Fibroblast of lung (primary cell): ENCODE measurements around the gene TLE6. TPM values are rescaled to one million over a fixed set of nuclear protein-coding genes. Genes with fewer than 3 reads are reported as not detected.

Experiments
- DNase-seq, 2 donors: peaks; one replicate each; pipeline versions ENCODE4 v3.0.0 to v3.0.0-alpha.2; 2010; ENCODE audit warnings: low read depth in 2 of 2
- H2AFZ ChIP-seq: 2 replicates; pipeline ENCODE4 v1.5.1; 2012; ENCODE audit warnings: low read length, control low read depth, inconsistent platforms
- H3K27ac ChIP-seq: 2 replicates; pipeline ENCODE4 v1.5.1; 2011; ENCODE audit warnings: low read length, control low read depth; ENCODE audit not compliant: insufficient read depth
- H3K27me3 ChIP-seq: 2 replicates; pipeline ENCODE4 v1.5.1; 2011; ENCODE audit warnings: mild to moderate bottlenecking, low read length; ENCODE audit not compliant: control insufficient read depth, insufficient read depth
- H3K36me3 ChIP-seq: 2 replicates; pipeline ENCODE4 v1.5.1; 2011; ENCODE audit warnings: low read length; ENCODE audit not compliant: control insufficient read depth, insufficient read depth
- H3K4me1 ChIP-seq: 2 replicates; pipeline ENCODE4 v1.5.1; 2011; ENCODE audit warnings: low read length; ENCODE audit not compliant: control insufficient read depth, insufficient read depth; ENCODE audit errors: extremely low read depth
- H3K4me2 ChIP-seq: 2 replicates; pipeline ENCODE4 v1.5.1; 2011; ENCODE audit warnings: low read length, control low read depth; ENCODE audit not compliant: insufficient read depth; ENCODE audit errors: extremely low read depth
- H3K4me3 ChIP-seq, 4 experiments: fragments of 200-600 bp in 1 of 4; sonication (generic) in 1 of 4; replicated peaks in 1 of 4; 2 replicates each; pipeline ENCODE4 v1.5.1; 2011 to 2016; ENCODE audit warnings: low read length in 4 of 4, low read depth in 3 of 4, mild to moderate bottlenecking in 3 of 4, control low read depth in 2 of 4, inconsistent platforms in 1 of 4, mixed read lengths in 1 of 4; ENCODE audit not compliant: insufficient read depth in 1 of 4; ENCODE audit errors: control extremely low read depth in 1 of 4
- H3K79me2 ChIP-seq: 2 replicates; pipeline ENCODE4 v1.5.1; 2012; ENCODE audit warnings: mild to moderate bottlenecking, low read length, inconsistent platforms; ENCODE audit not compliant: control insufficient read depth, insufficient read depth
- H3K9ac ChIP-seq: 2 replicates; pipeline ENCODE4 v1.5.1; 2011; ENCODE audit warnings: mild to moderate bottlenecking, low read length, control low read depth; ENCODE audit not compliant: insufficient read depth
- H3K9me3 ChIP-seq: 2 replicates; pipeline ENCODE4 v1.5.1; 2012; ENCODE audit warnings: low read depth, low read length; ENCODE audit not compliant: control insufficient read depth, insufficient read depth
- H4K20me1 ChIP-seq: 2 replicates; pipeline ENCODE4 v1.5.1; 2011; ENCODE audit warnings: low read length; ENCODE audit not compliant: control insufficient read depth, insufficient read depth; ENCODE audit errors: extremely low read depth
- CTCF ChIP-seq, 2 donors: IDR thresholded peaks in 1 of 2; conservative IDR thresholded peaks in 1 of 2; 1 replicate in 1 of 2; 2 replicates in 1 of 2; pipeline ENCODE4 v1.5.1; 2011 to 2012; ENCODE audit warnings: low read length in 2 of 2, control low read depth in 1 of 2, inconsistent platforms in 1 of 2, low read depth in 1 of 2, mild to moderate bottlenecking in 1 of 2
- EZH2 ChIP-seq: IDR thresholded peaks from 2 replicates; pipeline ENCODE4 v1.5.1; 2012; ENCODE audit warnings: low read length, control low read depth, mild to moderate bottlenecking; ENCODE audit errors: missing control alignments
- polyA plus RNA-seq, 2 donors: library from polyadenylated mRNA; depleted of rRNA in 1 of 2; stranded (reverse) in 1 of 2; unstranded in 1 of 2; fragments of >200 nt; gene quantifications; 2 replicates each; pipeline ENCODE4 v1.2.1, GENCODE V29; 2011 to 2012; ENCODE audit warnings: missing spikeins in 1 of 2
- total RNA-seq: library from RNA; depleted of rRNA; stranded (reverse); fragments of >200 nt; gene quantifications from 2 replicates; pipeline ENCODE4 v1.2.1, GENCODE V29; 2014

TLE6 gene
- total and polyA plus RNA-seq, 2 donors (not counting 1 experiment from before 2014, with no cell fraction given): 0.56 to 1.7 TPM

GRCh38 chr19:2945575-2946184, 31.7 kb upstream of the TLE6 start:
- H3K4me2 ChIP-seq: peak overlapping the region; percentile 59
- peak overlapping the region; percentile 94 for H3K9ac ChIP-seq
- peak overlapping the region; percentile 95 for H2AFZ ChIP-seq
- no peak for DNase-seq
- no peak for TF ChIP-seq CTCF (conservative IDR thresholded peaks at IDR 0.05 in 1 of 2, IDR thresholded peaks at IDR 0.05 in 1 of 2; ENCODE audit: low read depth in 1 of 2, low read length in 2 of 2)
- no peak for TF ChIP-seq EZH2
- peak overlapping the region; percentile 71 to 96 (median 94) for H3K4me3 ChIP-seq
- H4K20me1 ChIP-seq: no peaks in the 10 kb centered on the region
- H3K36me3 ChIP-seq: no peaks in the 10 kb centered on the region
- peak overlapping the region; percentile 95 for H3K27ac ChIP-seq
- H3K27me3 ChIP-seq: no peaks in the 10 kb centered on the region
- peaks cover 12% of the 10 kb centered on the region for H3K79me2 ChIP-seq
- H3K9me3 ChIP-seq: no peaks in the 10 kb centered on the region
- H3K4me1 ChIP-seq: peaks cover 7% of the 10 kb centered on the region

GRCh38 chr19:2949939-2950285, 27.5 kb upstream of the TLE6 start:
- Histone ChIP-seq H3K27me3 (no peaks in the 10 kb centered on the region), H2AFZ (peak overlapping the region; percentile 11), H3K4me2 (peak overlapping the region; percentile 88), H3K36me3 (no peaks in the 10 kb centered on the region), H3K9me3 (no peaks in the 10 kb centered on the region), H3K79me2 (peaks cover 12% of the 10 kb centered on the region), H4K20me1 (no peaks in the 10 kb centered on the region), H3K9ac (peak overlapping the region; percentile 90), H3K4me3 (peak overlapping the region; percentile 76 to 85 (median 80)), H3K27ac (peak overlapping the region; percentile 90), H3K4me1 (peaks cover 4% of the 10 kb centered on the region)
- TF ChIP-seq CTCF (conservative IDR thresholded peaks at IDR 0.05 in 1 of 2, IDR thresholded peaks at IDR 0.05 in 1 of 2; ENCODE audit: low read depth in 1 of 2, low read length in 2 of 2) (no peak), EZH2 (no peak)
- DNase-seq: peak in 1 of 2 donors; percentile 63

- Histone ChIP-seq H3K27me3 (no peaks in the 10 kb centered on the region), H3K4me2 (peak overlapping the region; percentile 88), H3K4me3 (peak overlapping the region; percentile 76 to 85 (median 80)), H3K36me3 (no peaks in the 10 kb centered on the region), H3K9me3 (no peaks in the 10 kb centered on the region), H4K20me1 (no peaks in the 10 kb centered on the region), H3K27ac (peak overlapping the region; percentile 90), H2AFZ (peak overlapping the region; percentile 83), H3K4me1 (peaks cover 4% of the 10 kb centered on the region), H3K9ac (peak overlapping the region; percentile 90), H3K79me2 (peaks cover 12% of the 10 kb centered on the region)
- TF ChIP-seq EZH2: no peak
- no peak for TF ChIP-seq CTCF (conservative IDR thresholded peaks at IDR 0.05 in 1 of 2, IDR thresholded peaks at IDR 0.05 in 1 of 2; ENCODE audit: low read depth in 1 of 2, low read length in 2 of 2)
- peak; percentile 98 to 100 for DNase-seq
These were observed 26.9 kb upstream of the TLE6 start for GRCh38 chr19:2950286-2951124.
